Fibroblast of lung (primary cell): ENCODE results near the gene FUOM. TPM values are rescaled to one million over a fixed set of nuclear protein-coding genes. Genes with fewer than 3 reads are reported as not detected.

Experiments
- DNase-seq, 2 donors: peaks; one replicate each; pipeline versions ENCODE4 v3.0.0 to v3.0.0-alpha.2; 2010; ENCODE audit warnings: low read depth in 2 of 2
- H2AFZ ChIP-seq: 2 replicates; pipeline ENCODE4 v1.5.1; 2012; ENCODE audit warnings: low read length, control low read depth, inconsistent platforms
- H3K27ac ChIP-seq: 2 replicates; pipeline ENCODE4 v1.5.1; 2011; ENCODE audit warnings: low read length, control low read depth; ENCODE audit not compliant: insufficient read depth
- H3K27me3 ChIP-seq: 2 replicates; pipeline ENCODE4 v1.5.1; 2011; ENCODE audit warnings: mild to moderate bottlenecking, low read length; ENCODE audit not compliant: control insufficient read depth, insufficient read depth
- H3K36me3 ChIP-seq: 2 replicates; pipeline ENCODE4 v1.5.1; 2011; ENCODE audit warnings: low read length; ENCODE audit not compliant: control insufficient read depth, insufficient read depth
- H3K4me1 ChIP-seq: 2 replicates; pipeline ENCODE4 v1.5.1; 2011; ENCODE audit warnings: low read length; ENCODE audit not compliant: control insufficient read depth, insufficient read depth; ENCODE audit errors: extremely low read depth
- H3K4me2 ChIP-seq: 2 replicates; pipeline ENCODE4 v1.5.1; 2011; ENCODE audit warnings: low read length, control low read depth; ENCODE audit not compliant: insufficient read depth; ENCODE audit errors: extremely low read depth
- H3K4me3 ChIP-seq, 4 experiments: fragments of 200-600 bp in 1 of 4; sonication (generic) in 1 of 4; replicated peaks in 1 of 4; 2 replicates each; pipeline ENCODE4 v1.5.1; 2011 to 2016; ENCODE audit warnings: low read length in 4 of 4, low read depth in 3 of 4, mild to moderate bottlenecking in 3 of 4, control low read depth in 2 of 4, inconsistent platforms in 1 of 4, mixed read lengths in 1 of 4; ENCODE audit not compliant: insufficient read depth in 1 of 4; ENCODE audit errors: control extremely low read depth in 1 of 4
- H3K79me2 ChIP-seq: 2 replicates; pipeline ENCODE4 v1.5.1; 2012; ENCODE audit warnings: mild to moderate bottlenecking, low read length, inconsistent platforms; ENCODE audit not compliant: control insufficient read depth, insufficient read depth
- H3K9ac ChIP-seq: 2 replicates; pipeline ENCODE4 v1.5.1; 2011; ENCODE audit warnings: mild to moderate bottlenecking, low read length, control low read depth; ENCODE audit not compliant: insufficient read depth
- H3K9me3 ChIP-seq: 2 replicates; pipeline ENCODE4 v1.5.1; 2012; ENCODE audit warnings: low read depth, low read length; ENCODE audit not compliant: control insufficient read depth, insufficient read depth
- H4K20me1 ChIP-seq: 2 replicates; pipeline ENCODE4 v1.5.1; 2011; ENCODE audit warnings: low read length; ENCODE audit not compliant: control insufficient read depth, insufficient read depth; ENCODE audit errors: extremely low read depth
- CTCF ChIP-seq, 2 donors: IDR thresholded peaks in 1 of 2; conservative IDR thresholded peaks in 1 of 2; 1 replicate in 1 of 2; 2 replicates in 1 of 2; pipeline ENCODE4 v1.5.1; 2011 to 2012; ENCODE audit warnings: low read length in 2 of 2, control low read depth in 1 of 2, inconsistent platforms in 1 of 2, low read depth in 1 of 2, mild to moderate bottlenecking in 1 of 2
- EZH2 ChIP-seq: IDR thresholded peaks from 2 replicates; pipeline ENCODE4 v1.5.1; 2012; ENCODE audit warnings: low read length, control low read depth, mild to moderate bottlenecking; ENCODE audit errors: missing control alignments
- polyA plus RNA-seq, 2 donors: library from polyadenylated mRNA; depleted of rRNA in 1 of 2; stranded (reverse) in 1 of 2; unstranded in 1 of 2; fragments of >200 nt; gene quantifications; 2 replicates each; pipeline ENCODE4 v1.2.1, GENCODE V29; 2011 to 2012; ENCODE audit warnings: missing spikeins in 1 of 2
- total RNA-seq: library from RNA; depleted of rRNA; stranded (reverse); fragments of >200 nt; gene quantifications from 2 replicates; pipeline ENCODE4 v1.2.1, GENCODE V29; 2014

The FUOM gene
- total and polyA plus RNA-seq, 2 donors (not counting 1 experiment from before 2014, with no cell fraction given) = 14.2 to 15.0 TPM

- Histone ChIP-seq H3K36me3 (no peaks in the 10 kb centered on the region), H3K4me3 (no peak overlapping the region), H3K27me3 (no peaks in the 10 kb centered on the region), H3K4me2 (no peak overlapping the region), H4K20me1 (no peaks in the 10 kb centered on the region), H3K27ac (no peak overlapping the region), H3K79me2 (no peaks in the 10 kb centered on the region), H3K9me3 (no peaks in the 10 kb centered on the region), H2AFZ (no peak overlapping the region), H3K4me1 (peaks cover 2% of the 10 kb centered on the region), H3K9ac (no peak overlapping the region)
- no peak for DNase-seq
- TF ChIP-seq EZH2 (no peak), CTCF (conservative IDR thresholded peaks at IDR 0.05 in 1 of 2, IDR thresholded peaks at IDR 0.05 in 1 of 2; ENCODE audit: low read depth in 1 of 2, low read length in 2 of 2) (no peak)
These were observed 1.8 kb downstream of the FUOM start for GRCh38 chr10:133355991-133356390.

- Histone ChIP-seq H3K27ac (no peak overlapping the region), H3K9me3 (no peaks in the 10 kb centered on the region), H3K79me2 (no peaks in the 10 kb centered on the region), H3K4me2 (no peak overlapping the region), H2AFZ (no peak overlapping the region), H3K9ac (no peak overlapping the region), H3K4me3 (no peak overlapping the region), H3K36me3 (no peaks in the 10 kb centered on the region), H3K27me3 (no peaks in the 10 kb centered on the region), H3K4me1 (peaks cover 2% of the 10 kb centered on the region), H4K20me1 (no peaks in the 10 kb centered on the region)
- TF ChIP-seq EZH2 (no peak), CTCF (conservative IDR thresholded peaks at IDR 0.05 in 1 of 2, IDR thresholded peaks at IDR 0.05 in 1 of 2; ENCODE audit: low read depth in 1 of 2, low read length in 2 of 2) (no peak)
- DNase-seq = no peak
These were observed 2.6 kb downstream of the FUOM start for GRCh38 chr10:133355266-133355665.

- Histone ChIP-seq H4K20me1 (no peaks in the 10 kb centered on the region), H3K4me1 (peaks cover 2% of the 10 kb centered on the region), H3K27me3 (no peaks in the 10 kb centered on the region), H3K4me3 (no peak overlapping the region), H3K9me3 (no peaks in the 10 kb centered on the region), H3K79me2 (no peaks in the 10 kb centered on the region), H3K36me3 (no peaks in the 10 kb centered on the region), H3K9ac (no peak overlapping the region), H3K4me2 (no peak overlapping the region), H2AFZ (no peak overlapping the region), H3K27ac (no peak overlapping the region)
- no peak for DNase-seq
- no peak for TF ChIP-seq EZH2
- no peak for TF ChIP-seq CTCF (conservative IDR thresholded peaks at IDR 0.05 in 1 of 2, IDR thresholded peaks at IDR 0.05 in 1 of 2; ENCODE audit: low read depth in 1 of 2, low read length in 2 of 2)
These were observed 3.1 kb downstream of the FUOM start for GRCh38 chr10:133354672-133355240.
